Esophagus (tissue), 2 donors: ENCODE measurements around the gene WDR7. TPM values are rescaled to one million over a fixed set of nuclear protein-coding genes. Genes with fewer than 3 reads are reported as not detected.

Experiments used
- H3K27ac ChIP-seq, 2 donors: one replicate each; pipeline ENCODE4 v1.5.1; 2013; ENCODE audit warnings: low read depth in 2 of 2, mild to moderate bottlenecking in 2 of 2, inconsistent platforms in 1 of 2, low read length in 1 of 2, moderate library complexity in 1 of 2
- H3K27me3 ChIP-seq, 2 donors: one replicate each; pipeline ENCODE4 v1.6.1; 2013; ENCODE audit warnings: low read length in 2 of 2, control low read depth in 1 of 2, mild to moderate bottlenecking in 1 of 2; ENCODE audit not compliant: insufficient read depth in 2 of 2, control insufficient read depth in 1 of 2
- H3K36me3 ChIP-seq, 2 donors: one replicate each; pipeline ENCODE4 v1.6.1; 2013; ENCODE audit warnings: low read length in 1 of 2; ENCODE audit not compliant: control insufficient read depth in 2 of 2, insufficient read depth in 2 of 2
- H3K4me1 ChIP-seq, 2 donors: one replicate each; pipeline ENCODE4 v1.6.1; 2013; ENCODE audit warnings: low read length in 1 of 2; ENCODE audit not compliant: control insufficient read depth in 2 of 2, insufficient read depth in 2 of 2
- H3K4me3 ChIP-seq, 2 donors: one replicate each; pipeline ENCODE4 v1.5.1; 2013; ENCODE audit warnings: low read length in 2 of 2, mild to moderate bottlenecking in 2 of 2, low read depth in 1 of 2, moderate library complexity in 1 of 2
- H3K9me3 ChIP-seq, 2 donors: one replicate each; pipeline ENCODE4 v1.6.1; 2013; ENCODE audit warnings: mild to moderate bottlenecking in 2 of 2, low read depth in 1 of 2, low read length in 1 of 2, moderate library complexity in 1 of 2; ENCODE audit not compliant: control insufficient read depth in 2 of 2, insufficient read depth in 1 of 2
- WGBS, 2 donors: extraction: QIAGEN DNeasy Blood & Tissue Kit; methylation state at CpG; one replicate each; pipeline ENCODE4 v1.1.7; 2013; 5-methylcytosine and 5-hydroxymethylcytosine counted together
- polyA plus RNA-seq, 2 donors: library from polyadenylated mRNA; stranded (reverse); fragments of 200-250 nt; gene quantifications; one replicate each; pipeline ENCODE4 v1.2.3, GENCODE V29; 2013
- donor health status: healthy with polysubstance abuse.
- donor health status: Bipolar disorder and iron deficiency.

Gene WDR7
- polyA plus RNA-seq, 2 donors = 2.2 to 2.8 TPM

GRCh38 chr18:56807901-56808300 is 156.7 kb downstream of the WDR7 start:
- no peaks in the 10 kb centered on the region for H3K4me1 ChIP-seq
- H3K27ac ChIP-seq = no peak overlapping the region
- H3K9me3 ChIP-seq = no peaks in the 10 kb centered on the region
- H3K27me3 ChIP-seq = no peaks in the 10 kb centered on the region
- 69 to 86% methylated on average over 2 of the region's 2 CpGs for WGBS, 2 donors
- H3K4me3 ChIP-seq = no peak overlapping the region
- peaks cover 0 to 3% of the 10 kb centered on the region in 2 donors for H3K36me3 ChIP-seq

- Histone ChIP-seq H3K27me3 (no peaks in the 10 kb centered on the region), H3K4me1 (no peaks in the 10 kb centered on the region), H3K27ac (no peak overlapping the region), H3K4me3 (no peak overlapping the region), H3K9me3 (no peaks in the 10 kb centered on the region), H3K36me3 (peaks cover 0 to 3% of the 10 kb centered on the region in 2 donors)
- 86 to 90% methylated on average over 4 to 5 of the region's 5 CpGs for WGBS, 2 donors
Observed at GRCh38 chr18:56812674-56813073, 161.5 kb downstream of the WDR7 start.

GRCh38 chr18:56815926-56816325 is 164.8 kb downstream of the WDR7 start:
- 83 to 87% methylated on average over 7 of the region's 7 CpGs for WGBS, 2 donors
- H3K4me3 ChIP-seq = no peak overlapping the region
- no peaks in the 10 kb centered on the region for H3K4me1 ChIP-seq
- no peaks in the 10 kb centered on the region for H3K27me3 ChIP-seq
- H3K36me3 ChIP-seq = peaks cover 0 to 3% of the 10 kb centered on the region in 2 donors
- H3K27ac ChIP-seq = no peak overlapping the region
- H3K9me3 ChIP-seq = no peaks in the 10 kb centered on the region

GRCh38 chr18:56823986-56824565 is 172.9 kb downstream of the WDR7 start:
- no peaks in the 10 kb centered on the region for H3K9me3 ChIP-seq
- H3K4me3 ChIP-seq = no peak overlapping the region
- 96 to 97% methylated on average over 1 of the region's 1 CpG for WGBS, 2 donors
- no peaks in the 10 kb centered on the region for H3K36me3 ChIP-seq
- no peak overlapping the region for H3K27ac ChIP-seq
- no peaks in the 10 kb centered on the region for H3K4me1 ChIP-seq
- no peaks in the 10 kb centered on the region for H3K27me3 ChIP-seq

- Histone ChIP-seq H3K27ac (no peak overlapping the region), H3K27me3 (no peaks in the 10 kb centered on the region), H3K4me3 (no peak overlapping the region), H3K9me3 (no peaks in the 10 kb centered on the region), H3K4me1 (no peaks in the 10 kb centered on the region), H3K36me3 (no peaks in the 10 kb centered on the region)
- 69 to 83% methylated on average over 1 of the region's 1 CpG for WGBS, 2 donors
Observed at GRCh38 chr18:56825321-56825720, 174.2 kb downstream of the WDR7 start.

GRCh38 chr18:56825878-56826277 is 174.7 kb downstream of the WDR7 start:
- H3K27ac ChIP-seq = no peak overlapping the region
- H3K9me3 ChIP-seq = no peaks in the 10 kb centered on the region
- H3K4me1 ChIP-seq = no peaks in the 10 kb centered on the region
- no peak overlapping the region for H3K4me3 ChIP-seq
- no peaks in the 10 kb centered on the region for H3K36me3 ChIP-seq
- H3K27me3 ChIP-seq = no peaks in the 10 kb centered on the region
- WGBS, 2 donors = 84 to 86% methylated on average over 2 of the region's 2 CpGs

GRCh38 chr18:56831988-56832387 is 180.8 kb downstream of the WDR7 start:
- no peak overlapping the region for H3K27ac ChIP-seq
- WGBS, 2 donors = 89% methylated on average over 9 of the region's 9 CpGs
- no peaks in the 10 kb centered on the region for H3K4me1 ChIP-seq
- H3K9me3 ChIP-seq = no peaks in the 10 kb centered on the region
- H3K27me3 ChIP-seq = no peaks in the 10 kb centered on the region
- H3K4me3 ChIP-seq = no peak overlapping the region
- no peaks in the 10 kb centered on the region for H3K36me3 ChIP-seq

- no peaks in the 10 kb centered on the region for H3K9me3 ChIP-seq
- H3K27ac ChIP-seq = no peak overlapping the region
- WGBS, 2 donors = 51 to 99% methylated on average over 1 of the region's 1 CpG
- no peaks in the 10 kb centered on the region for H3K4me1 ChIP-seq
- H3K4me3 ChIP-seq = no peak overlapping the region
- H3K36me3 ChIP-seq = no peaks in the 10 kb centered on the region
- H3K27me3 ChIP-seq = no peaks in the 10 kb centered on the region
Observed at GRCh38 chr18:56835331-56835730, 184.2 kb downstream of the WDR7 start.

- H3K27ac ChIP-seq = no peak overlapping the region
- 85 to 93% methylated on average over 7 of the region's 7 CpGs for WGBS, 2 donors
Observed at GRCh38 chr18:56836173-56836572, 185.0 kb downstream of the WDR7 start.

GRCh38 chr18:56841836-56842235 is 190.7 kb downstream of the WDR7 start:
- Histone ChIP-seq H3K36me3 (no peaks in the 10 kb centered on the region), H3K9me3 (no peaks in the 10 kb centered on the region), H3K27ac (no peak overlapping the region), H3K4me1 (no peaks in the 10 kb centered on the region), H3K27me3 (no peaks in the 10 kb centered on the region), H3K4me3 (no peak overlapping the region)
- 95 to 100% methylated on average over 1 of the region's 1 CpG for WGBS, 2 donors

More at GRCh38 chr18:56836173-56836572, 185.0 kb downstream of the WDR7 start:
- H3K4me1 ChIP-seq = no peaks in the 10 kb centered on the region
- no peaks in the 10 kb centered on the region for H3K27me3 ChIP-seq
- no peaks in the 10 kb centered on the region for H3K36me3 ChIP-seq
- no peaks in the 10 kb centered on the region for H3K9me3 ChIP-seq
- H3K4me3 ChIP-seq = no peak overlapping the region
